Aortic smooth muscle cell (primary cell): ENCODE measurements around the gene MED6. TPM values are rescaled to one million over a fixed set of nuclear protein-coding genes. Genes with fewer than 3 reads are reported as not detected.

Experiments used
- total RNA-seq: library from RNA; depleted of rRNA; stranded (reverse); fragments of >200 nt; gene quantifications from 2 replicates; pipeline ENCODE4 v1.2.3, GENCODE V29; 2014

Gene MED6, protein sequence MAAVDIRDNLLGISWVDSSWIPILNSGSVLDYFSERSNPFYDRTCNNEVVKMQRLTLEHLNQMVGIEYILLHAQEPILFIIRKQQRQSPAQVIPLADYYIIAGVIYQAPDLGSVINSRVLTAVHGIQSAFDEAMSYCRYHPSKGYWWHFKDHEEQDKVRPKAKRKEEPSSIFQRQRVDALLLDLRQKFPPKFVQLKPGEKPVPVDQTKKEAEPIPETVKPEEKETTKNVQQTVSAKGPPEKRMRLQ
- 22.3 and 27.9 TPM in 2 replicates for total RNA-seq

DNA sequence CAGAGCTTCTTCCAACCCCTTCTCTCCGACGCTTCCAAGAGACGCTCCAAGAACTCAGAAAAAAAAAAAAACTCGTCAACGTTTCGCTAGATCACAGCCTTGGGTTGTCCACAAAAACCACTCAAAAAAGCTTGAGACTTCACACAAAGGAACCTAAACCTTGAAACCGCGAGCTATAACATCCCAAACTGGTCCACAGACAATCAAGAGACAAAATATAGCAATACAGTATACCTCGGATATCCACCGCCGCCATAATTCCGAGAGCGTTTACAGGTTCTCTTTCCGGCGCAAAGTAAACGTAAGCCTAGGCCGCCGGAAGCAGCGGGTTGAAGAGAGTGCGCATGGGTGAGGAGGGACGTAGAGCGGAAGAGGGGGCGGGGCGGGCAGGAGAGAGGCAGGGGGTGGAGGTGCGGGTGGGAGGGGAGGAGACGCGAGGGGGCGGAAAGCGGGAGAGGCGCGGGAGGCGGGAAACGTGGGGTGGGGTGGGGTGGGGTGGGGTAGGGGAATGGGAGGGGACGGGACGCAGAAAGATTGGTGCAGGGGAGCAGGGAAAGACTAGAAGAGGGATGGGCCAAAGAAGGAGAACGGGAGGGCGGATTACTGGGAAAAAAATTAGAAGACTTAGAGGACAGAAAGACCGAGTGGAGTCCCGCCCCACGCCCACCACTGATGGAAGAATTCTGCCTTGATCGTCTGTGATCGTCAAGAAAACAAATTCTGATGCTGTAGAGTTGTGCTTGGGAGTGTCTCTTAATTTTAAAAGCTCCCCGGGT is at the start of gene MED6:
MED6 (minus strand) TSS at position 274 of the 776 bp plus-strand sequence; CDS start at position 256, 18 bp downstream.

DNA sequence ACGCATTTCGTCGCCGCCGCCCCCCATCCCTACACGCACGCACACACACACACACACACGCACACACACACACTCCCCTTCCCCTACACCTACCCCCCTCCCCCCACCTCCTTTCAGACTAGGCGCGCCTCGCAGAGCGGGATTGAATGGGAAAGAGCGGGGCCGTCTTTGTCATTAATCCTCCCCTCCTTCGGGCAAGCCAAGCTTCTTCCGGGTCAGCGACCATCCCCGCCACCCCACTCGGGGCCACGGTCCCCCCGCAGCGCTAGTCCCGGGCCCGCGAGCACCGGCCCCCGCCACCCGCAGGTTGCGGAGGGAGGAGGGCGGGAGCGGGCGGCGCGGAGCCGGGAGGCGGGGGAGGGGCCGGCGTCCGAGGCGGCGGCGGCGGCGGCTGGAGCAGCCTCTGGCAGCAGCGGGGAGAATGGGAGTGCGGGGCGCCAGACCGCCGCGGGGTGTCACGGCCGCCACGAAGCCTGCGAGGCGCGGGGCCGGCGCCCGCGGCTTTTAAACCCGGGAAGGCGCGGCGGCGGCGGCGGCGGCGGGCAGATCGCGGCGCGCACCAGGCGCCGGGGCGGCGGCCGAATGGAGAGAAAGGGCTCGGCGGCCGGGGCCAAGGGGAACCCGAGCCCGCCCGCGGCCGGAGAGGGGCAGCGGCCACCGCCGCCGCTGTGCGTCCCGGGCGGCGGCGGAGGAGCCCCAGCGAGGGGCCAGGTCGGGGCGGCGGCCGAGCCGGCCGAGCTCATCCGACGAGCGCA is 41.3 kb upstream of the MED6 start, which contains the start of gene TTC9:
TTC9 (plus strand) TSS at position 369 of the 755 bp plus-strand sequence; CDS start at position 583, 214 bp downstream.

DNA sequence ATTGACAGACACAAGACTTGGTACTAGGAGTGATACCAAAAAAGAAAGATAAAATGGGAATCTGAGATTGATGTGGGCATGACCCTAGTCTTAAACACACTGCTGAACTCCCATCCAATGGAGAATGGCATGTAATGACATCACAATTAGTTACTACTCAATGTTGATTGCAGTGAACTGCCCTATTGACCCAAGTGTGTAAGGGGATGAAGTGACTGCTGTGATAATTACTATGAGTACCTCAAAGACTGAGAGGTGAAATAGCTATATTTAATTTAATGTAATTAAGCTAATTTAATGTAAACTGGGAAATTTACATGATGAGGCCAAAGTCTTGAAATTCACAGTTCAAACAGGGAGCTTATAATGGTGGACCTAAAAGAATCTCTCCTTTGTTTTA is 65.6 kb downstream of the MED6 start, which contains the start of gene ADAM20:
ADAM20 (minus strand) TSS at position 101 of the 400 bp plus-strand sequence. CDS start 10,247 bp downstream, outside the sequence.

Other genes with a start within 250 kb of the MED6 start
- gene COX16, start 241.0 kb downstream of the MED6 start, total RNA-seq: 43.9 and 44.9 TPM in 2 replicates
- 28.4 and 29.5 TPM in 2 replicates for gene SYNJ2BP, start 183.6 kb downstream of the MED6 start, total RNA-seq
- 0.50 and 1.2 TPM in 2 replicates for gene ADAM21, start 148.5 kb downstream of the MED6 start, total RNA-seq
- gene ADAM20, start 65.7 kb downstream of the MED6 start, total RNA-seq: 1.1 and 1.7 TPM in 2 replicates
- gene TTC9, start 41.3 kb upstream of the MED6 start, total RNA-seq: 5.3 and 7.9 TPM in 2 replicates
- gene MAP3K9, start 208.9 kb upstream of the MED6 start, total RNA-seq: under 0.01 TPM in 2 replicates